ENCODE data around the gene HDAC9.

DNA sequence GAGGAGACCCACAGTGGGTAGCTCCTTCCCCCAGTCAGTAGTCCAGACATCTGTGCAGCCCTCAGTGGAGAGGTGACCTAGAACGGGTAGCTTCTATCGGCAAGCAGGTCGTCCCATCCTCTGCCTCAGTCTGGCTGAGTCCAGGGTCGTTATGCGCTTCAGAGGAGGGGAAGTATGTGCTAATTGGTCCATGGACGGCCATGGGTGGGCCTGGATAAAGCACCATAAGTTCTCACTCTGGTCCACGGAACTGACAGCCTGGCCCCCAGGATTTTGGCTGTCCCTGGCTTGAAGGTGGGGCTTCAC, 78.6 kb downstream of the HDAC9 start:
- TF ChIP-seq POLR2A (IDR thresholded peaks at IDR 0.05), result no peak
- TF ChIP-seq, protein P1, sequence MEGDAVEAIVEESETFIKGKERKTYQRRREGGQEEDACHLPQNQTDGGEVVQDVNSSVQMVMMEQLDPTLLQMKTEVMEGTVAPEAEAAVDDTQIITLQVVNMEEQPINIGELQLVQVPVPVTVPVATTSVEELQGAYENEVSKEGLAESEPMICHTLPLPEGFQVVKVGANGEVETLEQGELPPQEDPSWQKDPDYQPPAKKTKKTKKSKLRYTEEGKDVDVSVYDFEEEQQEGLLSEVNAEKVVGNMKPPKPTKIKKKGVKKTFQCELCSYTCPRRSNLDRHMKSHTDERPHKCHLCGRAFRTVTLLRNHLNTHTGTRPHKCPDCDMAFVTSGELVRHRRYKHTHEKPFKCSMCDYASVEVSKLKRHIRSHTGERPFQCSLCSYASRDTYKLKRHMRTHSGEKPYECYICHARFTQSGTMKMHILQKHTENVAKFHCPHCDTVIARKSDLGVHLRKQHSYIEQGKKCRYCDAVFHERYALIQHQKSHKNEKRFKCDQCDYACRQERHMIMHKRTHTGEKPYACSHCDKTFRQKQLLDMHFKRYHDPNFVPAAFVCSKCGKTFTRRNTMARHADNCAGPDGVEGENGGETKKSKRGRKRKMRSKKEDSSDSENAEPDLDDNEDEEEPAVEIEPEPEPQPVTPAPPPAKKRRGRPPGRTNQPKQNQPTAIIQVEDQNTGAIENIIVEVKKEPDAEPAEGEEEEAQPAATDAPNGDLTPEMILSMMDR (IDR thresholded peaks at IDR 0.05), result no peak
